Measurements from ENCODE around the gene TNS1.

TNS1 gene

DNA sequence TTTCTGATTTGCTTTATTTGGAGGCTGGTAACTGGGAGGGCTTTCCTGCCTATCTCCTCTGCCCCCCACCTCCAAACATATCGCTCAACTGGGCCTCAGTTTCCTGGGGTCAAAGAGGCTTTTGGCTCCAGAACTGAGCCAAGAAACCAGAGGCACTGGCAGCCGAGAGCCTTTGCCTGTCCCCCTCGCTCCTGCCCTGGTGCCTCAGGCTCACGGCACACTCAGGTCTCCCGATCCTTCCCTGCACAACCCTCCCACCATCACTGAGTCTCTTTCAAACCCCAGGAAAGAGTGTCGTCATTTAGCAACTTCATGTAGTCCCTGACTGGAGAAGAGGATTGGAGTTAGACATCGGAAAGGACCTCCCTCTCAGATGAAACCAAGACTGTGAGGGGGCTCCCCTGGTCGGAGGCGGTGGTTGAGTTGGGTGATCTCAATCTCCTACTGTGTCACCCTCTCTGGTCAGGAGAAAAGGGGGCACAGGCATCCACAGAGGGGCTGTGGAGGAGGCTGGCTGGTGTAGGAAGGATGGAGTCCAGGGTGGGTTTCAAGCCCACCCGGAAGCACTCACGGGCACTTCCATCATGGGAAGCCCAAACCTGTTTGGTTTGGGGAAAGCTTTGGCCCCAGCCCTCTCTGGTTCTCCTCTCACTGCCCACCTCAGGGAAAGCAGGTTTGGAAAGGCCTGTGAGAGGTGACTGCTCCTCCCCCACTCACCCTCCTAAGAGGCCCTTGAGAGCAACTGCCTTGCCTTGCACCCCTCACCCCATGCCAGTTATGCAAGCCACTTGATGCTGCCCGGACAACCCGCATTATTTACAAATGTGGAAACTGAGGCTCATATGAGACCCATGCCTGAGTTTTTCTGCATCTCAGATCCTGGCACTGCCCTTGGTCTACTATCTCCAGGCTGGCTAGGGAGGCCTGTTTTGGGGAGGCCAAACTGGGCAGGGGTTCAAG lies 62.3 kb downstream of the TNS1 start:
- TF ChIP-seq, protein P1, sequence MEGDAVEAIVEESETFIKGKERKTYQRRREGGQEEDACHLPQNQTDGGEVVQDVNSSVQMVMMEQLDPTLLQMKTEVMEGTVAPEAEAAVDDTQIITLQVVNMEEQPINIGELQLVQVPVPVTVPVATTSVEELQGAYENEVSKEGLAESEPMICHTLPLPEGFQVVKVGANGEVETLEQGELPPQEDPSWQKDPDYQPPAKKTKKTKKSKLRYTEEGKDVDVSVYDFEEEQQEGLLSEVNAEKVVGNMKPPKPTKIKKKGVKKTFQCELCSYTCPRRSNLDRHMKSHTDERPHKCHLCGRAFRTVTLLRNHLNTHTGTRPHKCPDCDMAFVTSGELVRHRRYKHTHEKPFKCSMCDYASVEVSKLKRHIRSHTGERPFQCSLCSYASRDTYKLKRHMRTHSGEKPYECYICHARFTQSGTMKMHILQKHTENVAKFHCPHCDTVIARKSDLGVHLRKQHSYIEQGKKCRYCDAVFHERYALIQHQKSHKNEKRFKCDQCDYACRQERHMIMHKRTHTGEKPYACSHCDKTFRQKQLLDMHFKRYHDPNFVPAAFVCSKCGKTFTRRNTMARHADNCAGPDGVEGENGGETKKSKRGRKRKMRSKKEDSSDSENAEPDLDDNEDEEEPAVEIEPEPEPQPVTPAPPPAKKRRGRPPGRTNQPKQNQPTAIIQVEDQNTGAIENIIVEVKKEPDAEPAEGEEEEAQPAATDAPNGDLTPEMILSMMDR (IDR thresholded peaks at IDR 0.05; ENCODE audit: low read depth, low read length): no peak

DNA sequence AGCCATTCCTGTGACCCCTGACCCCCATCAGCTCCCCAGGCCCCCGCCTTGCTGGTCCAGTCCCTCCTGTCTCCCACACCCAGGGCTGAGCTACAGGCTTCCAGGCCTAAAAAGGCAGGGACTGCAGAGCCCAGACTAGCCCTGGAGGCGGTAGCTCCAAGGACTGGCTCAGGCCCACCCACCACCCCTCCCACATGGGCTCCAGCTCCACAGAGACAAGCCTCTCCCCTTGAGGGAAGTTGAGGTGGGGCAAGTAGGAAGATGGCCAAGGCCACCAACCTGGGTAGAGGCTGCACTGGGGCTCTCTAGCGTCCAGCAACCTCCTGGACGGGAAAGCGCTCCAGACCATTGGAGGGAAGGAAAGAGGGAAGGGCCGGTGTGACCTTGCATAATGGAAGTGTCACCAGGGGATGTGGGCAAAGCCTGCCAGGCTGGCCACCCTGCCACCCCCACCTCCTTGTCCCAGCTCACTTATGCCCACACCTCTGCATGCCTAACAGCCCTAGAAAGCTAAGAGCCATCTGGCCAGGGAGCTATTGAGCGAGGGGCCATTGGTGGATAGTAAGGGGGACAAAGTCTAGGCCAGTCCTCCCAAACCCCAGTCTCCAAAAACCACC lies 63.1 kb downstream of the TNS1 start:
- TF ChIP-seq, protein P1 (IDR thresholded peaks at IDR 0.05; ENCODE audit: low read depth, low read length): no peak
- H3K4me3 ChIP-seq (ENCODE audit: low read depth, low read length): no peak overlapping the region

More for the DNA sequence above, 62.3 kb downstream of the TNS1 start:
- H3K4me3 ChIP-seq (ENCODE audit: low read depth, low read length): no peak overlapping the region

DNA sequence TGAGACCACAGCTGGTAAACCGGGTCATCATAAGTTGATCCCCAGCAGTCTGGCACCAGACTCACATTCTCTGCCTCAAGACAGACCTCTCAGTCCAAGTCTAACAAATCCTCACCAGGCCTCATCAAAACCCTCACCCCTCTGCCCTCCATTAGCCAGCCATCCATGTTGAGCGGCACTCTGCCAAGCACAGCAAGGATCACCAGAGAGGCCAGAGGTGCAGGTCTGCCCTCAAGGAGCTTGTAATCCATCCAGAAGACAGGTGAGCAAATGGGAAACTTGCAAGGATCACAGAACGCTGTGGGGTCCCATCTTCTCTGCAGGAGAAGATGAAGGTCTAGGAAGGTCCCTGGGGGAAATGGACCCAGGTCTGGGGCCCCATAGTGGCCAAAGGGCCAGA lies 63.6 kb downstream of the TNS1 start:
- no peak overlapping the region for H3K4me3 ChIP-seq (ENCODE audit: low read depth, low read length)
- TF ChIP-seq, protein P1 (IDR thresholded peaks at IDR 0.05; ENCODE audit: low read depth, low read length): no peak

DNA sequence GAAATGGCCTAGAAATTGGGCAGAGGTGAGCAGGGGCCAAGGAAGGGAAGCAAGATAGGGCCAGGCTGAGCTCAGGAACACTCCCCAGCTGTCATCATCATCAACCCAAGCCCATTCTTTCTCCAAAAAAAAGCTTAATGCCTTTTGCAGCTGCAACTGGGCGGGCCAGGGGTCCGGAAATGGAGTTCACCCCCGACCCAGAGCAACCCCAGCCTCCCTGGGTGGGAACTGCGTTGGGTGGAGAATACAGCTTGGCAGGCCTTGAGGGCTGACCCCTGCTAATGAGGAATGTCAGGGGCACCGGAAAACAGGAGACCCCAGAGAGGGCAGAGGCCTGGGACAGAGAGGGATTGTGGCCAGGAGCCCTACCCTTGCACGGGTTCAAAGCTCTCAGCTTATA lies 64.8 kb downstream of the TNS1 start:
- no peak overlapping the region for H3K4me3 ChIP-seq (ENCODE audit: low read depth, low read length)
- TF ChIP-seq, protein P1 (IDR thresholded peaks at IDR 0.05; ENCODE audit: low read depth, low read length): no peak

DNA sequence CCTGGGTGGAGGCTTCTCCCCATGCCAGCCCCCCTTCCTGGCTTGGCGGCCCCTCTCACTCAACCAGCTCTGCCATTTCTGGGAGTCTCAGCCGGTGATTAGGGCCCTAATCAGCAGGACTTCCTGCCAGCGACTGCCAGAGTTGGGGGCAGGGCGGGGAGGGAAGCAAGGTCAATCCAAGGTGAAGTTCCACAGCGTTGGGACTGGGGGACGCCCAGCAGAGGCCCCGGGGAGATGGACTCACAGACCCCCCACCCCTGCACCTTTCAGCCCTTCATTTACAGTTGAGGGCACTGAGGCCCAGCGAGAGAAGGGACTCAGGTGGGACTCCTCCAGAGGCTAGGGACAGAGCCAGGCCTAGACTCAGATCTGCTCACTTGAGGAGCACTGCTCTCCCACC lies 65.3 kb downstream of the TNS1 start:
- TF ChIP-seq, protein P1 (IDR thresholded peaks at IDR 0.05; ENCODE audit: low read depth, low read length): no peak
- no peak overlapping the region for H3K4me3 ChIP-seq (ENCODE audit: low read depth, low read length)

DNA sequence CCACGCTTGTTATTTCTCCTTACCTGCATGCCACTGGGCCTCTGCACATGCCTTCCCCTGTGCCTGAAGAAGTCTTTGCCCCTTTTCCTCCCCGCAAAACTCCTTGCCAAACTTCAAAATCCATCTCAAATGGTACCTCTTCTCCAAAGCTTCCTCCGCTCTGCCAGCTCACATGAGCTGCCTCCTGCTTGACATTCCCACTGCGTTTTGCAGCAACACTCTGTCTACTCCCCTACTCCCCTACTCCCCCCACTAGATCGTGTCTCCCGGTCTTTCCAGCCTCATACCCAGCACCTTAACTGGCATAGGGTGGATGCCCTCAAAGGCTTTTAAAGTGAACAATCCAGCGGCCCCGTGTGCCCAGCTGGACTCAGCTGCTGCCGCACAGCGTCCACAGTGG lies 65.8 kb downstream of the TNS1 start:
- H3K4me3 ChIP-seq (ENCODE audit: low read depth, low read length): no peak overlapping the region
- TF ChIP-seq, protein P1 (IDR thresholded peaks at IDR 0.05; ENCODE audit: low read depth, low read length): no peak
